GM18951 (cell line): ENCODE data around the gene GSDME.

ENCODE experiments used
- POLR2A ChIP-seq: IDR thresholded peaks from 4 replicates; pipeline ENCODE4 v1.6.1; 2011; ENCODE audit warnings: mild to moderate bottlenecking; ENCODE audit not compliant: insufficient read length, insufficient read depth; ENCODE audit errors: extremely low read depth
- in situ Hi-C: fragments of 300-500 bp; cut with MboI; formaldehyde crosslinking; loops from one replicate; pipeline ENCODE4 v1.12.0; 2022; ENCODE audit warnings: low sequenced_read_pairs, mixed read lengths, inconsistent platforms; ENCODE audit not compliant: unreplicated experiment

The GSDME gene

GRCh38 chr7:24717694-24718320, 39.5 kb downstream of the GSDME start:
- in situ Hi-C loops: no loop called here
- no peak for TF ChIP-seq POLR2A

- in situ Hi-C loops: no loop called here
- TF ChIP-seq POLR2A: no peak
These were observed 40.0 kb downstream of the GSDME start for GRCh38 chr7:24717247-24717622.

GRCh38 chr7:24716480-24717246, 40.6 kb downstream of the GSDME start:
- in situ Hi-C loops: no loop called here
- TF ChIP-seq POLR2A: no peak

- in situ Hi-C loops: no loop called here
- peak; percentile 24 for TF ChIP-seq POLR2A
These were observed 41.4 kb downstream of the GSDME start for GRCh38 chr7:24715661-24716479.

- no peak for TF ChIP-seq POLR2A
- in situ Hi-C loops: no loop called here
These were observed 42.1 kb downstream of the GSDME start for GRCh38 chr7:24715171-24715570.

- no peak for TF ChIP-seq POLR2A
- in situ Hi-C loops: no loop called here
These were observed 42.6 kb downstream of the GSDME start for GRCh38 chr7:24714676-24715010.

GRCh38 chr7:24713850-24714675, 43.2 kb downstream of the GSDME start:
- in situ Hi-C loops: no loop called here
- no peak for TF ChIP-seq POLR2A

GRCh38 chr7:24713039-24713793, 44.0 kb downstream of the GSDME start:
- in situ Hi-C loops: no loop called here
- no peak for TF ChIP-seq POLR2A

- in situ Hi-C loops: no loop called here
- no peak for TF ChIP-seq POLR2A
These were observed 47.5 kb downstream of the GSDME start for GRCh38 chr7:24709585-24710360.

GRCh38 chr7:24709051-24709450, 48.2 kb downstream of the GSDME start:
- no peak for TF ChIP-seq POLR2A
- in situ Hi-C loops: no loop called here

GRCh38 chr7:24707988-24708615, 49.2 kb downstream of the GSDME start:
- TF ChIP-seq POLR2A: no peak

More at GRCh38 chr7:24707988-24708615, 49.2 kb downstream of the GSDME start:
- in situ Hi-C loops: no loop called here
